Right cardiac atrium (tissue), 5 donors: ENCODE data around the gene SLC9A5. TPM values are rescaled to one million over a fixed set of nuclear protein-coding genes. Genes with fewer than 3 reads are reported as not detected.
A peak's percentile ranks its signal among the peaks of the same experiment; 100 is the strongest.

Experiments used
- ATAC-seq, 2 donors: fragments of 200-7000 bp; cut with Tn5 transposase; one replicate each; pipeline versions ENCODE4 v1.8.0 to v1.9.1; 2020; ENCODE audit warnings: moderate library complexity in 2 of 2, mild to moderate bottlenecking in 1 of 2
- DNase-seq, 3 donors: peaks; one replicate each; pipeline ENCODE4 v3.0.0-alpha.2; 2020
- H3K27ac ChIP-seq: one replicate; pipeline ENCODE4 v1.5.1; 2013; ENCODE audit warnings: mild to moderate bottlenecking, low read length, control low read depth, moderate library complexity
- H3K27me3 ChIP-seq: one replicate; pipeline ENCODE4 v1.6.1; 2013; ENCODE audit not compliant: control insufficient read depth, insufficient read depth
- H3K4me1 ChIP-seq: one replicate; pipeline ENCODE4 v1.6.1; 2013; ENCODE audit warnings: low read length; ENCODE audit not compliant: control insufficient read depth, insufficient read depth
- H3K4me3 ChIP-seq: one replicate; pipeline ENCODE4 v1.5.1; 2013; ENCODE audit warnings: low read length, control low read depth
- H3K9me3 ChIP-seq: one replicate; pipeline ENCODE4 v1.6.1; 2013; ENCODE audit warnings: low read length; ENCODE audit not compliant: control insufficient read depth
- WGBS: extraction: QIAGEN DNeasy Blood & Tissue Kit; methylation state at CpG from one replicate; pipeline ENCODE4 v1.1.7; 2013; 5-methylcytosine and 5-hydroxymethylcytosine counted together
- intact Hi-C, 4 donors: fragments of 100-400 bp; cut with DNase I; formaldehyde crosslinking; loops; one replicate each; pipeline versions ENCODE4 v1.11.0 to v1.14.0; 2022 to 2023
- polyA plus RNA-seq: library from polyadenylated mRNA; stranded (reverse); fragments of 200-250 nt; gene quantifications from one replicate; pipeline ENCODE4 v1.2.3, GENCODE V29; 2013
- total RNA-seq, 4 donors: library from RNA; stranded (reverse); fragmentation: NEBNext Ultra II Directional; extraction: Animal tissue kit (Norgen Biotek cat#: 25700); gene quantifications; one replicate each; pipeline ENCODE4 v1.2.1, GENCODE V29; 2021
- donor health status: healthy with polysubstance abuse.
- donor health status: DM: no; HTN: yes; CAD: no.
- donor health status: DM: no; HTN: no; CAD: no.
- donor health status: DM: no; HTN: yes; CAD: no; lungs with severe emphysema.
- donor health status: DM: yes; HTN: yes; CAD: no.

The SLC9A5 gene
- total and polyA plus RNA-seq, 5 donors, result 1.9 to 2.9 (median 2.3) TPM

GRCh38 chr16:67242138-67242730 lies 6.5 kb upstream of the SLC9A5 start:
- DNase-seq (peak in 1 of 3 donors; percentile 20), ATAC-seq (no peak)
- intact Hi-C loops, result no loop called here
- no peaks in the 10 kb centered on the region for H3K27me3 ChIP-seq
- peak overlapping the region; percentile 86 for H3K27ac ChIP-seq
- H3K4me1 ChIP-seq, result peaks cover 28% of the 10 kb centered on the region
- no peaks in the 10 kb centered on the region for H3K9me3 ChIP-seq
- 56% methylated on average over 4 of the region's 4 CpGs for WGBS
- H3K4me3 ChIP-seq, result no peak overlapping the region

GRCh38 chr16:67243481-67243880 lies 5.3 kb upstream of the SLC9A5 start:
- DNase-seq, result peak; percentile 50 to 82 (median 77)
- ATAC-seq, result no peak
- peak overlapping the region; percentile 93 for H3K27ac ChIP-seq
- no peak overlapping the region for H3K4me3 ChIP-seq
- peaks cover 28% of the 10 kb centered on the region for H3K4me1 ChIP-seq
- no peaks in the 10 kb centered on the region for H3K27me3 ChIP-seq
- WGBS, result 60% methylated on average over 4 of the region's 4 CpGs
- intact Hi-C loops, result no loop called here
- H3K9me3 ChIP-seq, result no peaks in the 10 kb centered on the region

GRCh38 chr16:67244387-67245185 lies 4.2 kb upstream of the SLC9A5 start:
- no peaks in the 10 kb centered on the region for H3K27me3 ChIP-seq
- H3K4me1 ChIP-seq, result peaks cover 28% of the 10 kb centered on the region
- H3K9me3 ChIP-seq, result no peaks in the 10 kb centered on the region
- DNase-seq (peak; percentile 79 to 86 (median 83)), ATAC-seq (peak; percentile 1 to 20)
- H3K27ac ChIP-seq, result peak overlapping the region; percentile 93
- 12% methylated on average over 5 of the region's 5 CpGs for WGBS
- H3K4me3 ChIP-seq, result no peak overlapping the region
- intact Hi-C loops, result no loop called here

- H3K9me3 ChIP-seq, result no peaks in the 10 kb centered on the region
- H3K27ac ChIP-seq, result peak overlapping the region; percentile 93
- ATAC-seq (no peak), DNase-seq (no peak)
- intact Hi-C loops, result no loop called here
- H3K4me3 ChIP-seq, result no peak overlapping the region
- H3K4me1 ChIP-seq, result peaks cover 28% of the 10 kb centered on the region
- 67% methylated on average over 4 of the region's 4 CpGs for WGBS
- no peaks in the 10 kb centered on the region for H3K27me3 ChIP-seq
Observed at GRCh38 chr16:67245186-67245585, 3.6 kb upstream of the SLC9A5 start.

- H3K9me3 ChIP-seq, result no peaks in the 10 kb centered on the region
- H3K27ac ChIP-seq, result peak overlapping the region; percentile 93
- no peak for ATAC-seq
- no peaks in the 10 kb centered on the region for H3K27me3 ChIP-seq
- H3K4me1 ChIP-seq, result peaks cover 28% of the 10 kb centered on the region
- intact Hi-C loops, result no loop called here
- no peak for DNase-seq
- WGBS, result 7% methylated on average over 8 of the region's 8 CpGs
- peak overlapping the region; percentile 56 for H3K4me3 ChIP-seq
Observed at GRCh38 chr16:67245674-67246080, 3.1 kb upstream of the SLC9A5 start.

GRCh38 chr16:67246081-67246755 lies 2.6 kb upstream of the SLC9A5 start:
- H3K27me3 ChIP-seq, result no peaks in the 10 kb centered on the region
- ATAC-seq (peak; percentile 51 to 56), DNase-seq (peak; percentile 81 to 94 (median 93))
- H3K9me3 ChIP-seq, result no peaks in the 10 kb centered on the region
- intact Hi-C loops, result no loop called here
- under 1% methylated on average over 48 of the region's 48 CpGs for WGBS
- peak overlapping the region; percentile 93 for H3K27ac ChIP-seq
- H3K4me1 ChIP-seq, result peaks cover 26% of the 10 kb centered on the region
- peak overlapping the region; percentile 56 for H3K4me3 ChIP-seq

GRCh38 chr16:67246756-67247191 lies 2.0 kb upstream of the SLC9A5 start:
- H3K27me3 ChIP-seq, result no peaks in the 10 kb centered on the region
- peak overlapping the region; percentile 93 for H3K27ac ChIP-seq
- intact Hi-C loops, result no loop called here
- ATAC-seq, result peak in 1 of 2 donors; percentile 2
- H3K9me3 ChIP-seq, result no peaks in the 10 kb centered on the region
- peaks cover 21% of the 10 kb centered on the region for H3K4me1 ChIP-seq
- DNase-seq, result no peak
- WGBS, result under 1% methylated on average over 26 of the region's 26 CpGs
- H3K4me3 ChIP-seq, result peak overlapping the region; percentile 56

GRCh38 chr16:67247192-67248072 lies 1.3 kb upstream of the SLC9A5 start, which contains the start of gene FHOD1:
Gene FHOD1 (minus strand): TSS chr16:67247481. CDS start chr16:67247410, 71 bp downstream.
- ATAC-seq (peak; percentile 87 to 89), DNase-seq (peak; percentile 98 to 100 (median 99))
- H3K4me1 ChIP-seq, result peaks cover 18% of the 10 kb centered on the region
- H3K27me3 ChIP-seq, result no peaks in the 10 kb centered on the region
- H3K4me3 ChIP-seq, result peak within 1 kb of the TSS; percentile 58
- intact Hi-C loops, result no loop called here
- no peaks in the 10 kb centered on the region for H3K9me3 ChIP-seq
- H3K27ac ChIP-seq, result peak within 1 kb of the TSS; percentile 93
- under 1% methylated on average over 60 of the region's 60 CpGs for WGBS

GRCh38 chr16:67248073-67248400 lies 742 bp upstream of the SLC9A5 start:
- intact Hi-C loops, result no loop called here
- ATAC-seq, result no peak
- DNase-seq, result no peak
- Histone ChIP-seq H3K27ac (no peak overlapping the region), H3K4me3 (peak overlapping the region; percentile 58), H3K9me3 (no peaks in the 10 kb centered on the region), H3K4me1 (peaks cover 16% of the 10 kb centered on the region), H3K27me3 (no peaks in the 10 kb centered on the region)
- 5% methylated on average over 7 of the region's 7 CpGs for WGBS
